H9 (cell line): ENCODE results near the gene COL9A2. TPM values are rescaled to one million over a fixed set of nuclear protein-coding genes. Genes with fewer than 3 reads are reported as not detected.

Experiments used
- DNase-seq: peaks from one replicate; pipeline ENCODE4 v3.0.0-alpha.2; 2017
- H2AFZ ChIP-seq: one replicate; pipeline ENCODE4 v1.6.1; 2013; ENCODE audit warnings: mild to moderate bottlenecking, low read length, control low read depth, moderate library complexity
- H2AK5ac ChIP-seq: 2 replicates; pipeline ENCODE4 v1.6.1; 2013; ENCODE audit warnings: low read length, control low read depth, mixed read lengths; ENCODE audit not compliant: insufficient read length
- H2BK120ac ChIP-seq: one replicate; pipeline ENCODE4 v1.6.1; 2013; ENCODE audit warnings: low read depth, mild to moderate bottlenecking, low read length, control low read depth, inconsistent platforms; ENCODE audit not compliant: poor library complexity, severe bottlenecking
- H2BK12ac ChIP-seq: 2 replicates; pipeline ENCODE4 v1.6.1; 2013; ENCODE audit warnings: low read length, control low read depth, mixed read lengths, low read depth; ENCODE audit not compliant: insufficient read length
- H2BK15ac ChIP-seq: 2 replicates; pipeline ENCODE4 v1.6.1; 2013; ENCODE audit warnings: low read depth, low read length, control low read depth
- H2BK20ac ChIP-seq: one replicate; pipeline ENCODE4 v1.6.1; 2013; ENCODE audit warnings: low read depth, mild to moderate bottlenecking, low read length, control low read depth, inconsistent platforms; ENCODE audit not compliant: poor library complexity, severe bottlenecking
- H2BK5ac ChIP-seq: 2 replicates; pipeline ENCODE4 v1.6.1; 2013; ENCODE audit warnings: low read length, control low read depth, mixed read lengths; ENCODE audit not compliant: insufficient read length
- H3K14ac ChIP-seq: 2 replicates; pipeline ENCODE4 v1.6.1; 2013; ENCODE audit warnings: low read length, control low read depth; ENCODE audit not compliant: insufficient read depth
- H3K18ac ChIP-seq: 2 replicates; pipeline ENCODE4 v1.6.1; 2013; ENCODE audit warnings: low read depth, mild to moderate bottlenecking, mixed read lengths, low read length, control low read depth; ENCODE audit not compliant: insufficient read length
- H3K23ac ChIP-seq: 2 replicates; pipeline ENCODE4 v1.6.1; 2013; ENCODE audit warnings: low read length, control low read depth, mixed read lengths, low read depth; ENCODE audit not compliant: insufficient read length
- H3K23me2 ChIP-seq: 2 replicates; pipeline ENCODE4 v1.6.1; 2013; ENCODE audit warnings: low read depth, mild to moderate bottlenecking, mixed read lengths, low read length, control low read depth; ENCODE audit not compliant: insufficient read length, poor library complexity, severe bottlenecking
- H3K27ac ChIP-seq: 2 replicates; pipeline ENCODE4 v1.5.1; 2013; ENCODE audit warnings: low read length, control low read depth, mixed read lengths, low read depth; ENCODE audit not compliant: insufficient read length
- H3K27me3 ChIP-seq: 2 replicates; pipeline ENCODE4 v1.6.1; 2013; ENCODE audit warnings: low read length, control low read depth, inconsistent platforms; ENCODE audit not compliant: insufficient read depth
- H3K4ac ChIP-seq: 2 replicates; pipeline ENCODE4 v1.6.1; 2013; ENCODE audit warnings: low read depth, mild to moderate bottlenecking, control low read depth, inconsistent platforms, low read length, moderate library complexity
- H3K4me1 ChIP-seq: 2 replicates; pipeline ENCODE4 v1.6.1; 2013; ENCODE audit warnings: low read length, control low read depth, inconsistent platforms; ENCODE audit not compliant: insufficient read depth
- H3K4me2 ChIP-seq: 2 replicates; pipeline ENCODE4 v1.6.1; 2013; ENCODE audit warnings: low read length, control low read depth, mixed read lengths; ENCODE audit not compliant: insufficient read length, insufficient read depth
- H3K56ac ChIP-seq: 2 replicates; pipeline ENCODE4 v1.6.1; 2013; ENCODE audit warnings: low read depth, mild to moderate bottlenecking, mixed read lengths, low read length, control low read depth; ENCODE audit not compliant: insufficient read length
- H3K79me1 ChIP-seq: 2 replicates; pipeline ENCODE4 v1.6.1; 2013; ENCODE audit warnings: low read depth, mild to moderate bottlenecking, moderate library complexity, low read length, control low read depth, inconsistent platforms; ENCODE audit not compliant: insufficient read depth, poor library complexity, severe bottlenecking
- H3K79me2 ChIP-seq: 2 replicates; pipeline ENCODE4 v1.6.1; 2013; ENCODE audit warnings: low read length, control low read depth, inconsistent platforms; ENCODE audit not compliant: insufficient read depth
- H3K9ac ChIP-seq: 2 replicates; pipeline ENCODE4 v1.6.1; 2013; ENCODE audit warnings: low read length, control low read depth, mixed read lengths; ENCODE audit not compliant: insufficient read length; ENCODE audit errors: extremely low read depth
- H3K9me3 ChIP-seq: one replicate; pipeline ENCODE4 v1.6.1; 2013; ENCODE audit warnings: low read depth, low read length, inconsistent platforms; ENCODE audit not compliant: control insufficient read depth
- H3T11ph ChIP-seq: one replicate; pipeline ENCODE4 v1.6.1; 2013; ENCODE audit warnings: mild to moderate bottlenecking, low read length, control low read depth, inconsistent platforms
- H4K20me1 ChIP-seq: one replicate; pipeline ENCODE4 v1.6.1; 2013; ENCODE audit not compliant: control insufficient read depth, insufficient read length, insufficient read depth
- H4K5ac ChIP-seq: 2 replicates; pipeline ENCODE4 v1.6.1; 2013; ENCODE audit warnings: low read depth, mild to moderate bottlenecking, mixed read lengths, low read length, control low read depth; ENCODE audit not compliant: insufficient read length
- H4K8ac ChIP-seq: replicated peaks from 2 replicates; pipeline ENCODE4 v1.6.1; 2013; ENCODE audit warnings: low read length, control low read depth, mixed read lengths, low read depth; ENCODE audit not compliant: insufficient read length
- H4K91ac ChIP-seq: 2 replicates; pipeline ENCODE4 v1.6.1; 2013; ENCODE audit warnings: low read depth, mild to moderate bottlenecking, moderate library complexity, mixed read lengths, low read length, control low read depth; ENCODE audit not compliant: insufficient read length
- H3K27ac Mint-ChIP-seq, 3 experiments: 2 replicates in 2 of 3; 3 replicates in 1 of 3; pipeline ENCODE4 v1.8.0; 2020 to 2021; ENCODE audit warnings: mixed read lengths in 3 of 3, mild to moderate bottlenecking in 1 of 3, moderate library complexity in 1 of 3
- H3K27me3 Mint-ChIP-seq: 2 replicates; pipeline ENCODE4 v1.8.0; 2021; ENCODE audit warnings: low read depth, mild to moderate bottlenecking, moderate library complexity, mixed read lengths
- H3K36me3 Mint-ChIP-seq, 3 experiments: 2 replicates in 2 of 3; 3 replicates in 1 of 3; pipeline ENCODE4 v1.8.0; 2020 to 2021; ENCODE audit warnings: low read depth in 3 of 3, mixed read lengths in 3 of 3; ENCODE audit not compliant: insufficient read depth in 1 of 3
- H3K4me1 Mint-ChIP-seq, 2 experiments: 2 replicates each; pipeline ENCODE4 v1.8.0; 2020; ENCODE audit warnings: mixed read lengths in 2 of 2
- H3K4me3 Mint-ChIP-seq, 2 experiments: 2 replicates in 1 of 2; 3 replicates in 1 of 2; pipeline ENCODE4 v1.8.0; 2020 to 2021; ENCODE audit warnings: mild to moderate bottlenecking in 2 of 2, mixed read lengths in 2 of 2, moderate library complexity in 1 of 2
- H3K9me3 Mint-ChIP-seq, 2 experiments: 2 replicates in 1 of 2; 3 replicates in 1 of 2; pipeline ENCODE4 v1.8.0; 2020; ENCODE audit warnings: mild to moderate bottlenecking in 2 of 2, mixed read lengths in 2 of 2, moderate library complexity in 1 of 2
- CTCF ChIP-seq: fragments of 200-600 bp; sonication (generic); conservative IDR thresholded peaks from 3 replicates; pipeline ENCODE4 v1.8.0; 2021; ENCODE audit warnings: antibody characterized with exemption, mild to moderate bottlenecking
- WGBS: extraction: QIAGEN DNeasy Blood & Tissue Kit; methylation state at CpG from one replicate; pipeline ENCODE4 v1.1.7; 2013; ENCODE audit warnings: missing lambda C conversion rate, low lambda C conversion rate, mixed read lengths; ENCODE audit not compliant: insufficient read length; ENCODE audit errors: extremely low coverage; 5-methylcytosine and 5-hydroxymethylcytosine counted together
- total RNA-seq: library from RNA; stranded (reverse); gene quantifications from 2 replicates; pipeline ENCODE4 v1.2.1, GENCODE V29; 2021

Gene COL9A2
- total RNA-seq, 1 experiment from 2014 or later: 4.5 TPM

DNA sequence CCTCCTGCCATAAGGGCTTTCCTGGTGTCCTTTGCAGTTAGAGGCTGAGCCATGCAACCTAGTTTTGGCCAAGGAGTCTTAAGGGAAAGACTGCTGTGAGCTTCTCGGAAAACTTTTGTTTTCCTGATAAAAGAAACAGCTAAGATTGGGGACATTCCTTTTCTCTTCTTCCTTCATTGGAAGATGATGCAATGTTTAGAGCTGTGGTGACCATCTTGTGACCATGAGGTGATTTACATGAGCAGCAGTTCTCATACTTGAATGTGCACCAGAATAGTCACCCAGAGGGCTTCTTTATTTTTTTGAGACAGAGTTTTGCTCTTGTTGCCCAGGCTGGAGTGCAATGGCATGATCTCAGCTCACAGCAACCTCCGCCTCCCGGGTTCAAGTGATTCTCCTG lies 36.0 kb upstream of the COL9A2 start:
- Histone ChIP-seq H2BK120ac (no peak overlapping the region), H2BK12ac (no peak overlapping the region), H3K79me1 (no peaks in the 10 kb centered on the region), H4K20me1 (no peaks in the 10 kb centered on the region), H2AFZ (no peak overlapping the region), H3K23ac (no peak overlapping the region), H3K4ac (no peak overlapping the region), H3T11ph (no peak overlapping the region), H2BK5ac (no peak overlapping the region), H3K79me2 (no peaks in the 10 kb centered on the region), H3K27ac (no peak overlapping the region), H4K5ac (no peak overlapping the region), H2BK15ac (no peak overlapping the region), H3K27me3 (no peaks in the 10 kb centered on the region), H3K9ac (no peak overlapping the region), H3K14ac (peak overlapping the region; percentile 40; the same call in 1 of the 2 replicates), H4K91ac (no peak overlapping the region), H2BK20ac (no peak overlapping the region), H3K4me2 (no peak overlapping the region), H3K9me3 (no peaks in the 10 kb centered on the region), H3K56ac (no peak overlapping the region), H3K18ac (no peak overlapping the region), H4K8ac (no peak overlapping the region), H3K23me2 (no peaks in the 10 kb centered on the region), H3K4me1 (no peaks in the 10 kb centered on the region), H2AK5ac (no peak overlapping the region)
- Mint-ChIP-seq H3K9me3 (peaks cover 13 to 14% of the 10 kb centered on the region in 2 experiments), H3K4me1 (no peaks in the 10 kb centered on the region), H3K27ac (no peak overlapping the region), H3K4me3 (no peak overlapping the region), H3K27me3 (peaks cover 3% of the 10 kb centered on the region; the same call in 1 of the 2 replicates), H3K36me3 (no peaks in the 10 kb centered on the region)
- TF ChIP-seq CTCF: no peak
- DNase-seq: no peak
- no CpG with 5 or more reads among the region's 3 CpGs for WGBS
